Nephron (organoid): ENCODE data around the gene USP31.

ENCODE experiments used
- H3K27ac Mint-ChIP-seq, 3 experiments: 2 replicates each; pipeline ENCODE4 v1.8.0; 2020; ENCODE audit warnings: mixed read lengths in 3 of 3, mild to moderate bottlenecking in 2 of 3, moderate library complexity in 1 of 3
- H3K27me3 Mint-ChIP-seq: 2 replicates; pipeline ENCODE4 v1.8.0; 2021; ENCODE audit warnings: low read depth, mild to moderate bottlenecking, moderate library complexity, mixed read lengths
- H3K36me3 Mint-ChIP-seq: 2 replicates; pipeline ENCODE4 v1.8.0; 2020; ENCODE audit warnings: low read depth, mixed read lengths
- H3K4me1 Mint-ChIP-seq: 2 replicates; pipeline ENCODE4 v1.8.0; 2020; ENCODE audit warnings: mixed read lengths
- H3K4me3 Mint-ChIP-seq, 3 experiments: 2 replicates each; pipeline ENCODE4 v1.8.0; 2020; ENCODE audit warnings: mild to moderate bottlenecking in 3 of 3, mixed read lengths in 3 of 3, moderate library complexity in 2 of 3
- H3K9me3 Mint-ChIP-seq: 2 replicates; pipeline ENCODE4 v1.8.0; 2020; ENCODE audit warnings: mixed read lengths
- TF ChIP-seq, protein P1 (sequence below), 3 experiments: fragments of 200-600 bp; sonication (generic); IDR thresholded peaks; one replicate each; pipeline ENCODE4 v1.5.0; 2021; ENCODE audit warnings: antibody characterized with exemption in 3 of 3; ENCODE audit not compliant: unreplicated experiment in 3 of 3

The USP31 gene

DNA sequence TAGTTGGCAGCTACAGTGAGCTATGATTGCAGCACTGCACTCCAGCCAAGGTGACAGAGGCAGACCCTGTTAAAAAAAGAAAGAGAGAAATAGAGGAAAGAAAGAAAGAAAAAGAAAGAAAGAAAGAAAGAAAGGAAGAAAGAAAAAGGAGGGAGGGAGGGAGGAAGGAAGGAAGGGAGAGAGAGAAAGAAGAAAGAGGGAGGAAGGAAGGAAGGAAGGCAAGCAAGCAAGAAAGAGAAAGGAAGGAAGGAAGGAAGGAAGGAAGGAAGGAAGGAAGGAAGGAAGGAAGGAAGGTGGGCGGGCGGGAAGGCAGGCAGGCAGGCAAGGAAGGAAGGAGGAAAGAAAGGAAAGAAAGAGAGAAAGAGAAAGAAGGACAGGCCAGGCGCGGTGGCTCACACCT lies 32.3 kb upstream of the USP31 start:
- TF ChIP-seq, protein P1, sequence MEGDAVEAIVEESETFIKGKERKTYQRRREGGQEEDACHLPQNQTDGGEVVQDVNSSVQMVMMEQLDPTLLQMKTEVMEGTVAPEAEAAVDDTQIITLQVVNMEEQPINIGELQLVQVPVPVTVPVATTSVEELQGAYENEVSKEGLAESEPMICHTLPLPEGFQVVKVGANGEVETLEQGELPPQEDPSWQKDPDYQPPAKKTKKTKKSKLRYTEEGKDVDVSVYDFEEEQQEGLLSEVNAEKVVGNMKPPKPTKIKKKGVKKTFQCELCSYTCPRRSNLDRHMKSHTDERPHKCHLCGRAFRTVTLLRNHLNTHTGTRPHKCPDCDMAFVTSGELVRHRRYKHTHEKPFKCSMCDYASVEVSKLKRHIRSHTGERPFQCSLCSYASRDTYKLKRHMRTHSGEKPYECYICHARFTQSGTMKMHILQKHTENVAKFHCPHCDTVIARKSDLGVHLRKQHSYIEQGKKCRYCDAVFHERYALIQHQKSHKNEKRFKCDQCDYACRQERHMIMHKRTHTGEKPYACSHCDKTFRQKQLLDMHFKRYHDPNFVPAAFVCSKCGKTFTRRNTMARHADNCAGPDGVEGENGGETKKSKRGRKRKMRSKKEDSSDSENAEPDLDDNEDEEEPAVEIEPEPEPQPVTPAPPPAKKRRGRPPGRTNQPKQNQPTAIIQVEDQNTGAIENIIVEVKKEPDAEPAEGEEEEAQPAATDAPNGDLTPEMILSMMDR (IDR thresholded peaks at IDR 0.05; ENCODE audit: unreplicated experiment in 3 of 3), result no peak
- H3K27me3 Mint-ChIP-seq, result peaks cover 65% of the 10 kb centered on the region
- H3K36me3 Mint-ChIP-seq, result no peaks in the 10 kb centered on the region
- peaks cover 4% of the 10 kb centered on the region for H3K4me1 Mint-ChIP-seq
- peak overlapping the region in 1 of 3 experiments; percentile 69 for H3K4me3 Mint-ChIP-seq
- no peak overlapping the region for H3K27ac Mint-ChIP-seq
- no peaks in the 10 kb centered on the region for H3K9me3 Mint-ChIP-seq

- TF ChIP-seq, protein P1 (IDR thresholded peaks at IDR 0.05; ENCODE audit: unreplicated experiment in 3 of 3), result no peak
- no peak overlapping the region for H3K4me3 Mint-ChIP-seq
- H3K27ac Mint-ChIP-seq, result no peak overlapping the region
- H3K4me1 Mint-ChIP-seq, result no peaks in the 10 kb centered on the region
- no peaks in the 10 kb centered on the region for H3K9me3 Mint-ChIP-seq
- peaks cover 25% of the 10 kb centered on the region for H3K27me3 Mint-ChIP-seq
- no peaks in the 10 kb centered on the region for H3K36me3 Mint-ChIP-seq
These were observed 26.4 kb upstream of the USP31 start for GRCh38 chr16:23175651-23176050.

GRCh38 chr16:23174622-23175021 lies 25.4 kb upstream of the USP31 start:
- H3K4me1 Mint-ChIP-seq, result no peaks in the 10 kb centered on the region
- TF ChIP-seq, protein P1 (IDR thresholded peaks at IDR 0.05; ENCODE audit: unreplicated experiment in 3 of 3), result no peak
- H3K4me3 Mint-ChIP-seq, result no peak overlapping the region
- H3K27me3 Mint-ChIP-seq, result peaks cover 27% of the 10 kb centered on the region
- no peaks in the 10 kb centered on the region for H3K9me3 Mint-ChIP-seq
- H3K27ac Mint-ChIP-seq, result no peak overlapping the region
- no peaks in the 10 kb centered on the region for H3K36me3 Mint-ChIP-seq

GRCh38 chr16:23172994-23173393 lies 23.7 kb upstream of the USP31 start:
- Mint-ChIP-seq H3K36me3 (no peaks in the 10 kb centered on the region), H3K4me1 (no peaks in the 10 kb centered on the region), H3K4me3 (no peak overlapping the region), H3K9me3 (no peaks in the 10 kb centered on the region), H3K27ac (no peak overlapping the region), H3K27me3 (peaks cover 26% of the 10 kb centered on the region)
- TF ChIP-seq, protein P1 (IDR thresholded peaks at IDR 0.05; ENCODE audit: unreplicated experiment in 3 of 3), result no peak

DNA sequence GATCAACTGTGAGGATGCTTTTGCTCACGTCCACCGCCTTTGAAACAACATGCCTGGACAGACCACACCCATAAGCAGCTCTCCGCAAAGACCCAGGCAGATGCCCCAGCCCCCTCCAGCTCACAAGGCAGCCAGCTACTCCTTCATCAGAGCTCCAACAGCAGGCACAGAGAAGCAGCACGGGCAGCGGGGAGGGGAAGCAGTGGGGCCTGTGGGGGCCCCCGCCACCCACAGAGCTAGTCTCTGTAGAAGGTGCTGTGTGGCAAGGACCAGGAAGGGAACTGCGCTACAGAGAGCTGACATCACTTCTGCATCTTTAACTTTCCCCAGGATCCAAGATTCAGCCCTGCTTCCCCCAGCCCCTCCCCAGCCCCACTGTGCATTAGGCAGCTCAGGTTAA lies 23.3 kb upstream of the USP31 start:
- Mint-ChIP-seq H3K4me1 (no peaks in the 10 kb centered on the region), H3K9me3 (no peaks in the 10 kb centered on the region), H3K4me3 (no peak overlapping the region), H3K27ac (no peak overlapping the region), H3K36me3 (no peaks in the 10 kb centered on the region), H3K27me3 (peaks cover 26% of the 10 kb centered on the region)
- TF ChIP-seq, protein P1 (IDR thresholded peaks at IDR 0.05; ENCODE audit: unreplicated experiment in 3 of 3), result no peak

- Mint-ChIP-seq H3K9me3 (no peaks in the 10 kb centered on the region), H3K27ac (no peak overlapping the region), H3K36me3 (no peaks in the 10 kb centered on the region), H3K4me3 (no peak overlapping the region), H3K27me3 (peaks cover 17% of the 10 kb centered on the region), H3K4me1 (no peaks in the 10 kb centered on the region)
- TF ChIP-seq, protein P1 (IDR thresholded peaks at IDR 0.05; ENCODE audit: unreplicated experiment in 3 of 3), result no peak
These were observed 15.5 kb upstream of the USP31 start for GRCh38 chr16:23164736-23165135.
